ENCODE data around the gene SLC30A9. TPM values are rescaled to one million over a fixed set of nuclear protein-coding genes. Genes with fewer than 3 reads are reported as not detected.

The SLC30A9 gene
- total RNA-seq = 33.5 and 34.0 TPM in 2 replicates

GRCh38 chr4:41990365-41991111 is at the start of gene SLC30A9:
SLC30A9 (plus strand) TSS chr4:41990530; CDS start chr4:41990652, 122 bp downstream.
- intact Hi-C loops (cut with micrococcal nuclease) = loop anchor here (1.0 to 2.0 kb wide), 2 partner anchors 55 to 666 kb away; partner anchors contain the start of genes ATP8A1 and TMEM33

GRCh38 chr4:41940834-41941233 is 49.5 kb upstream of the SLC30A9 start:
- intact Hi-C loops (cut with micrococcal nuclease) = no loop called here

GRCh38 chr4:41943506-41943905 is 46.8 kb upstream of the SLC30A9 start:
- intact Hi-C loops (cut with micrococcal nuclease) = no loop called here

GRCh38 chr4:41944089-41944488 is 46.2 kb upstream of the SLC30A9 start:
- intact Hi-C loops (cut with micrococcal nuclease) = no loop called here

GRCh38 chr4:41949531-41949930 is 40.8 kb upstream of the SLC30A9 start:
- intact Hi-C loops (cut with micrococcal nuclease) = no loop called here

- intact Hi-C loops (cut with micrococcal nuclease) = no loop called here
Observed at GRCh38 chr4:41957634-41958033, 32.7 kb upstream of the SLC30A9 start.

- intact Hi-C loops (cut with micrococcal nuclease) = no loop called here
Observed at GRCh38 chr4:41963105-41963504, 27.2 kb upstream of the SLC30A9 start.

GRCh38 chr4:41964401-41964800 is 25.9 kb upstream of the SLC30A9 start:
- intact Hi-C loops (cut with micrococcal nuclease) = no loop called here

- intact Hi-C loops (cut with micrococcal nuclease) = no loop called here
Observed at GRCh38 chr4:41967392-41967791, 22.9 kb upstream of the SLC30A9 start.

- intact Hi-C loops (cut with micrococcal nuclease) = no loop called here
Observed at GRCh38 chr4:41969671-41970070, 20.7 kb upstream of the SLC30A9 start.

GRCh38 chr4:41975341-41975740 is 15.0 kb upstream of the SLC30A9 start:
- intact Hi-C loops (cut with micrococcal nuclease) = no loop called here

- intact Hi-C loops (cut with micrococcal nuclease) = no loop called here
Observed at GRCh38 chr4:41976775-41977516, 13.4 kb upstream of the SLC30A9 start.

GRCh38 chr4:41977709-41978108 is 12.6 kb upstream of the SLC30A9 start:
- intact Hi-C loops (cut with micrococcal nuclease) = no loop called here

- intact Hi-C loops (cut with micrococcal nuclease) = no loop called here
Observed at GRCh38 chr4:41981456-41981855, 8.9 kb upstream of the SLC30A9 start, which contains the start of gene DCAF4L1. DCAF4L1 (plus strand) TSS chr4:41981756; CDS start chr4:41981793, 37 bp downstream.

GRCh38 chr4:41982716-41983115 is 7.6 kb upstream of the SLC30A9 start:
- intact Hi-C loops (cut with micrococcal nuclease) = no loop called here

- intact Hi-C loops (cut with micrococcal nuclease) = no loop called here
Observed at GRCh38 chr4:41985151-41985550, 5.2 kb upstream of the SLC30A9 start.

GRCh38 chr4:41989994-41990364 is 351 bp upstream of the SLC30A9 start:
- intact Hi-C loops (cut with micrococcal nuclease) = loop anchor here (1.0 to 2.0 kb wide), 2 partner anchors 55 to 667 kb away; partner anchors contain the start of genes ATP8A1 and TMEM33

GRCh38 chr4:41991916-41992767 is 1.8 kb downstream of the SLC30A9 start:
- intact Hi-C loops (cut with micrococcal nuclease) = loop anchor here (2.0 kb wide), 1 partner anchor 665 kb away; the partner anchor contains the start of gene ATP8A1

- intact Hi-C loops (cut with micrococcal nuclease) = no loop called here
Observed at GRCh38 chr4:41992967-41993857, 2.9 kb downstream of the SLC30A9 start.

GRCh38 chr4:41994461-41994985 is 4.2 kb downstream of the SLC30A9 start:
- intact Hi-C loops (cut with micrococcal nuclease) = no loop called here
